WI38 (cell line): ENCODE data around the gene HOXA9.

Experiments used
- H3K4me3 ChIP-seq: 2 replicates; pipeline ENCODE4 v1.5.1; 2011; ENCODE audit warnings: low read depth, mild to moderate bottlenecking, control low read depth, low read length
- TF ChIP-seq, protein P1 (sequence below): IDR thresholded peaks from 2 replicates; pipeline ENCODE4 v1.5.1; 2012; ENCODE audit warnings: low read depth, mild to moderate bottlenecking, control low read depth, low read length

The HOXA9 gene

GRCh38 chr7:27203964-27204594 lies 38.7 kb upstream of the HOXA9 start:
- TF ChIP-seq, protein P1, sequence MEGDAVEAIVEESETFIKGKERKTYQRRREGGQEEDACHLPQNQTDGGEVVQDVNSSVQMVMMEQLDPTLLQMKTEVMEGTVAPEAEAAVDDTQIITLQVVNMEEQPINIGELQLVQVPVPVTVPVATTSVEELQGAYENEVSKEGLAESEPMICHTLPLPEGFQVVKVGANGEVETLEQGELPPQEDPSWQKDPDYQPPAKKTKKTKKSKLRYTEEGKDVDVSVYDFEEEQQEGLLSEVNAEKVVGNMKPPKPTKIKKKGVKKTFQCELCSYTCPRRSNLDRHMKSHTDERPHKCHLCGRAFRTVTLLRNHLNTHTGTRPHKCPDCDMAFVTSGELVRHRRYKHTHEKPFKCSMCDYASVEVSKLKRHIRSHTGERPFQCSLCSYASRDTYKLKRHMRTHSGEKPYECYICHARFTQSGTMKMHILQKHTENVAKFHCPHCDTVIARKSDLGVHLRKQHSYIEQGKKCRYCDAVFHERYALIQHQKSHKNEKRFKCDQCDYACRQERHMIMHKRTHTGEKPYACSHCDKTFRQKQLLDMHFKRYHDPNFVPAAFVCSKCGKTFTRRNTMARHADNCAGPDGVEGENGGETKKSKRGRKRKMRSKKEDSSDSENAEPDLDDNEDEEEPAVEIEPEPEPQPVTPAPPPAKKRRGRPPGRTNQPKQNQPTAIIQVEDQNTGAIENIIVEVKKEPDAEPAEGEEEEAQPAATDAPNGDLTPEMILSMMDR, result no peak
- no peak overlapping the region for H3K4me3 ChIP-seq

GRCh38 chr7:27203365-27203953 lies 38.1 kb upstream of the HOXA9 start:
- TF ChIP-seq, protein P1, result no peak
- H3K4me3 ChIP-seq, result no peak overlapping the region

DNA sequence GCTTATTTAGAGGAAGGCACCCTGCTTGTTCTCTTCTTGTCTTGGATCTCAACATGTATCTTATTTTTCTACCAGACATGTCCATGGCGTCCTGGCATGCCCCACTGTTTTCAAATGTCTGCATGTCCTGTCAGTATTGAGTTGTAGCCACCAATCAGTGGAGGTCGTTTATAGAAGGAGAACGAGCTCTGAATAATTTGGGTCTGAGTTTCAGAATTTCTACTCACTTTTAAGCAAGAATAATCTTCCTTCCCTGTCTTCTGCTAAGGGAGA lies 37.5 kb upstream of the HOXA9 start:
- TF ChIP-seq, protein P1, result no peak
- no peak overlapping the region for H3K4me3 ChIP-seq

GRCh38 chr7:27202018-27202861 lies 36.9 kb upstream of the HOXA9 start:
- TF ChIP-seq, protein P1, result no peak
- no peak overlapping the region for H3K4me3 ChIP-seq

DNA sequence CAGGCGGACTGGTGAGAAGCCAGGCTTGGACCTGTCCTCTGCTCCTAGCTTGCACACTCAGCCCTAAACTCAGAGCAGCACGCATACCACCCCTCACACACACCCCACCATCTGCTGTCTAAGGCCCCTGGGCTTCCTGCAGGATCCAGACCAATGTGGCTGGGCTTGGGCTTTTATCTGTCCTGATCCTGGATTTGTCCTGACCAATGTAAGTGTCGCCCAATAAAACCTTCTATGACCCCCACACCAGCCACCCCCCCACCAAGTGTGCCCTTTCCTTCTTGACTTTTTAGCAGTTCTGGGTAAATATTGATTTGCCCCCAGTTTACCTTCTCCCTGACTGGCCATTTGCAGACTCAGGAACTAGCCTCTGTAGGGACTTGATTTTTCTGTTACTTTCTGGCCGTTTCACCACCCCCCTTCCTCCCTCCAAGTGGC lies 36.3 kb upstream of the HOXA9 start:
- H3K4me3 ChIP-seq, result no peak overlapping the region

DNA sequence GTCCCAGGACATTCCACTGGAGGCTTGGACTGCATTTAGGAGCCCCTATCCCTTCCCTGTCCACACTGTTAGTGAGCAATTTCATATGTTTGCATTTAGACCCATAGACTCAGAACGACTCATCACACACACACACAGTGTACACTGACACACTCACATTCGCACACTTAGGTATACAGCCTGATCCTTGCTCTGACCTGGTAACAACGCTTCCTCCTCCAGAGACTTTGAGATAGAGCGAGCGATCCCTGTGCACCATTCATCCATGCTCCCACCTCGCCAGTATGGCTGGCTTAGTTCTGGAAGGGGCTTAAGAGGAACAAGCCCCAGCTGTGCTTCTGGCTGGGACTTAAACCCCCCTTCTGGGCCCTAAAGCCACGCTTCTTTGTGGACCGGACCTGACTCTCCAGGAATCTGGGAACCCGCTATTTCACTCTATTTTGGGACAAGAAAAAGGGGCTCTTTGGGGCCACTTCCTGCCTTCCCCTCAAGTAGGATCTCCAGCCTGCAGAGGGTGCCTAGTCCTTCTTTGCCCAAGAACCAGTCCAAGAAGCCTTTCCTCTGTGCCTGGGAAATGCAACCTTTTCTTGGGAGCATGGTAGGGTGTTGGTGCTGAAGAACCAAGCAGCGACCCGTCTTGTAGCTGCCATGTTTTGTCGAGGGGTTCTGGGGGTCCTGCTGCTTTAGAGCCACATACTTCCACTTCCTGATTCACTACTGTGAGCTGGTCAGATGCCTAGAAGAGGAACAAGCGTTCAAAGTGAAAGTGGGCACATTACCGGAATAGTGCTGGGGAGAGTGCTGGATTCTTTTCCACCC lies 35.6 kb upstream of the HOXA9 start:
- no peak overlapping the region for H3K4me3 ChIP-seq
- TF ChIP-seq, protein P1, result no peak

More for the DNA sequence above, 36.3 kb upstream of the HOXA9 start:
- TF ChIP-seq, protein P1, result no peak
